ENCODE measurements around the gene NF1.
"Not testable (repeated sequence)": the region's sequence is repeated elsewhere in the genome, so short reads cannot be mapped to it uniquely, and the experiment has no call there.

Gene NF1

GRCh38 chr17:31171701-31172100, 76.9 kb downstream of the NF1 start:
- Histone ChIP-seq H3K4me2 (no peak overlapping the region), H3K4me1 (no peaks in the 10 kb centered on the region)
- no peak for TF ChIP-seq Cebpa-rat (IDR thresholded peaks at IDR 0.05)

GRCh38 chr17:31172388-31172787, 77.6 kb downstream of the NF1 start:
- H3K27me3 ChIP-seq = no peaks in the 10 kb centered on the region
- H3K4me1 ChIP-seq = no peaks in the 10 kb centered on the region
- no peak overlapping the region for H3K4me3 ChIP-seq
- no peak overlapping the region for H3K4me2 ChIP-seq
- peaks cover 13% of the 10 kb centered on the region for H3K36me3 ChIP-seq
- H3K27ac ChIP-seq = no peak overlapping the region
- no peak; the same call in 1 of the 2 replicates for TF ChIP-seq Cebpa-rat (IDR thresholded peaks at IDR 0.05)
- no peak overlapping the region for H3K9ac ChIP-seq
- H4K20me1 ChIP-seq = no peaks in the 10 kb centered on the region
- H3K9me3 ChIP-seq = peaks cover 5% of the 10 kb centered on the region; the same call in 1 of the 2 replicates

More at GRCh38 chr17:31171701-31172100, 76.9 kb downstream of the NF1 start:
- Histone ChIP-seq H3K27ac (no peak overlapping the region), H4K20me1 (no peaks in the 10 kb centered on the region), H3K9me3 (no peaks in the 10 kb centered on the region), H3K9ac (no peak overlapping the region), H3K36me3 (peaks cover 6% of the 10 kb centered on the region; the same call in 1 of the 2 replicates), H3K4me3 (no peak overlapping the region), H3K27me3 (no peaks in the 10 kb centered on the region)

- Histone ChIP-seq H3K4me3 (no peak overlapping the region), H4K20me1 (no peaks in the 10 kb centered on the region), H3K9me3 (peaks cover 5% of the 10 kb centered on the region; the same call in 1 of the 2 replicates), H3K4me1 (no peaks in the 10 kb centered on the region), H3K27me3 (no peaks in the 10 kb centered on the region), H3K36me3 (peaks cover 21% of the 10 kb centered on the region), H3K4me2 (no peak overlapping the region), H3K27ac (no peak overlapping the region), H3K9ac (no peak overlapping the region)
- TF ChIP-seq Cebpa-rat (IDR thresholded peaks at IDR 0.05) = no peak
Measured at GRCh38 chr17:31174215-31174614, 79.4 kb downstream of the NF1 start.

GRCh38 chr17:31175237-31175636, 80.5 kb downstream of the NF1 start:
- no peak overlapping the region for H3K4me2 ChIP-seq
- H3K4me1 ChIP-seq = no peaks in the 10 kb centered on the region
- H3K27ac ChIP-seq = no peak overlapping the region
- H3K9me3 ChIP-seq = peaks cover 5% of the 10 kb centered on the region; the same call in 1 of the 2 replicates
- H3K4me3 ChIP-seq = no peak overlapping the region
- H4K20me1 ChIP-seq = no peaks in the 10 kb centered on the region
- no peak for TF ChIP-seq Cebpa-rat (IDR thresholded peaks at IDR 0.05)
- H3K36me3 ChIP-seq = peaks cover 21% of the 10 kb centered on the region
- no peaks in the 10 kb centered on the region for H3K27me3 ChIP-seq
- H3K9ac ChIP-seq = no peak overlapping the region

- H3K9ac ChIP-seq = not testable (repeated sequence)
Measured at GRCh38 chr17:31176143-31176542, 81.4 kb downstream of the NF1 start.

GRCh38 chr17:31178951-31179350, 84.2 kb downstream of the NF1 start:
- H3K4me1 ChIP-seq, H3K4me2 ChIP-seq, H3K4me3 ChIP-seq, H3K27ac ChIP-seq, H3K9me3 ChIP-seq, H3K9ac ChIP-seq, H3K27me3 ChIP-seq, H4K20me1 ChIP-seq: not testable (repeated sequence)
- H3K36me3 ChIP-seq = peaks cover 41% of the 10 kb centered on the region

More at GRCh38 chr17:31176143-31176542, 81.4 kb downstream of the NF1 start:
- not testable (repeated sequence) for H3K4me1 ChIP-seq, H4K20me1 ChIP-seq, H3K27me3 ChIP-seq, H3K4me2 ChIP-seq, H3K9me3 ChIP-seq, H3K27ac ChIP-seq, H3K4me3 ChIP-seq
- peaks cover 21% of the 10 kb centered on the region for H3K36me3 ChIP-seq

- no peak overlapping the region for H3K4me3 ChIP-seq
- H3K36me3 ChIP-seq = no peaks in the 10 kb centered on the region
- H3K9me3 ChIP-seq = 0 out of 2 replicates have a peak, but pooled peaks cover 6% of the 10 kb centered on the region
- H4K20me1 ChIP-seq = no peaks in the 10 kb centered on the region
- no peak for TF ChIP-seq Cebpa-rat (IDR thresholded peaks at IDR 0.05)
- H3K27ac ChIP-seq = no peak overlapping the region
- H3K4me1 ChIP-seq = no peaks in the 10 kb centered on the region
- H3K9ac ChIP-seq = no peak overlapping the region
- H3K27me3 ChIP-seq = no peaks in the 10 kb centered on the region
- H3K4me2 ChIP-seq = no peak overlapping the region
Measured at GRCh38 chr17:31195305-31195704, 100.5 kb downstream of the NF1 start.

- no peaks in the 10 kb centered on the region for H4K20me1 ChIP-seq
- no peaks in the 10 kb centered on the region for H3K27me3 ChIP-seq
- no peak overlapping the region for H3K4me3 ChIP-seq
- H3K4me1 ChIP-seq = no peaks in the 10 kb centered on the region
- no peak overlapping the region for H3K27ac ChIP-seq
- H3K9ac ChIP-seq = no peak overlapping the region
- H3K9me3 ChIP-seq = 0 out of 2 replicates have a peak, but pooled peaks cover 6% of the 10 kb centered on the region
- H3K36me3 ChIP-seq = no peaks in the 10 kb centered on the region
- H3K4me2 ChIP-seq = no peak overlapping the region
- TF ChIP-seq Cebpa-rat (IDR thresholded peaks at IDR 0.05) = no peak
Measured at GRCh38 chr17:31198026-31198425, 103.2 kb downstream of the NF1 start.

GRCh38 chr17:31198666-31199065, 103.9 kb downstream of the NF1 start:
- H3K27ac ChIP-seq, H3K4me3 ChIP-seq, H3K9ac ChIP-seq, H3K9me3 ChIP-seq, H3K36me3 ChIP-seq, H3K27me3 ChIP-seq, H3K4me1 ChIP-seq, H3K4me2 ChIP-seq, H4K20me1 ChIP-seq: not testable (repeated sequence)

GRCh38 chr17:31200287-31200686, 105.5 kb downstream of the NF1 start:
- Histone ChIP-seq H3K4me3 (no peak overlapping the region), H3K36me3 (no peaks in the 10 kb centered on the region), H3K27ac (no peak overlapping the region), H3K4me2 (no peak overlapping the region), H3K9ac (no peak overlapping the region), H3K4me1 (no peaks in the 10 kb centered on the region), H3K27me3 (no peaks in the 10 kb centered on the region), H4K20me1 (no peaks in the 10 kb centered on the region), H3K9me3 (0 out of 2 replicates have a peak, but pooled peaks cover 6% of the 10 kb centered on the region)
- TF ChIP-seq Cebpa-rat (IDR thresholded peaks at IDR 0.05) = no peak

- no peak overlapping the region for H3K4me2 ChIP-seq
- H3K4me1 ChIP-seq = no peaks in the 10 kb centered on the region
- TF ChIP-seq Cebpa-rat (IDR thresholded peaks at IDR 0.05) = no peak
- no peak overlapping the region for H3K4me3 ChIP-seq
- H3K9me3 ChIP-seq = no peaks in the 10 kb centered on the region
- no peak overlapping the region for H3K9ac ChIP-seq
- H3K27me3 ChIP-seq = no peaks in the 10 kb centered on the region
- H3K27ac ChIP-seq = no peak overlapping the region
- H3K36me3 ChIP-seq = peaks cover 5% of the 10 kb centered on the region; the same call in 1 of the 2 replicates
- no peaks in the 10 kb centered on the region for H4K20me1 ChIP-seq
Measured at GRCh38 chr17:31202968-31203367, 108.2 kb downstream of the NF1 start.

Data from BLaER1 (cell line).